Fibroblast of the aortic adventitia (primary cell): Measurements from ENCODE around the gene CSTB. TPM values are rescaled to one million over a fixed set of nuclear protein-coding genes. Genes with fewer than 3 reads are reported as not detected.

ENCODE experiments used
- DNase-seq: peaks from one replicate; pipeline ENCODE4 v3.0.0-alpha.2; 2010; ENCODE audit warnings: low read depth
- H3K4me3 ChIP-seq: 2 replicates; pipeline ENCODE4 v1.5.1; 2011; ENCODE audit warnings: low read depth, mild to moderate bottlenecking, control low read depth, low read length, moderate library complexity
- total RNA-seq: library from RNA; depleted of rRNA; stranded (reverse); fragments of >200 nt; gene quantifications from 2 replicates; pipeline ENCODE4 v1.2.3, GENCODE V29; 2012; ENCODE audit warnings: low replicate concordance
- TF ChIP-seq, protein P1 (sequence below): IDR thresholded peaks from 2 replicates; pipeline ENCODE4 v1.5.1; 2011; ENCODE audit warnings: mild to moderate bottlenecking, low read length, control low read depth, inconsistent platforms; ENCODE audit not compliant: insufficient read depth

CSTB gene
- total RNA-seq, 1 donor = 32.2 TPM

DNA sequence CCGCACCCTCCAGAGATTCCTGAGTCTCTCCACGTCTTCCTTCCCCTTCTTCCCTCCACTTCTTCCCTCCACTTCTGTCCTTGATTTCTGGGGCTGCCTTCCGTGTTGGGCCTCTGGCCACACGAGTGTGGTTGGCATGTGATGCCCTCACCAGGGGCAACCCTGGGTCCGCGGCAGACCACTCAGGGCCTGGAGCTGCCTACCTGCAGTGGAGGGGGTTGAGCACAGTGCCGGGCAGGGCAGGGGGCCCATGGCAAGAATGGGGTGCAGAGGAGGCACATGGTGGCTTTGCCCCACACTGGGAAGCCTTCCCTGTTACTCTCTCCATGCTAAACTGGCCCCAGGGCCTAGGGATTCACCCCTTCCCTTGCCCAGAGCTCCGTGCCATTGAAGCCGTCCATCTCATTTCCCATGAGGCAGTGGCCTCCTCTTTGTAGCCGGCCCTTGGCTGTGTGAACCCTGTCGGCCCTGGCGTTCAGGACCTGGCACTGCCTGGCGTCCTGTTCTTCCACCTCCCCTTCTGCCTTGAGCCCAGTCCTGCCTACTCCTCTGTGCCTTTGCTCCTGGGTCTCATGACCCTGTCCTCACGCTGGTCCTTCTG, 26.7 kb upstream of the CSTB start:
- DNase-seq = no peak
- H3K4me3 ChIP-seq = no peak overlapping the region
- TF ChIP-seq, protein P1, sequence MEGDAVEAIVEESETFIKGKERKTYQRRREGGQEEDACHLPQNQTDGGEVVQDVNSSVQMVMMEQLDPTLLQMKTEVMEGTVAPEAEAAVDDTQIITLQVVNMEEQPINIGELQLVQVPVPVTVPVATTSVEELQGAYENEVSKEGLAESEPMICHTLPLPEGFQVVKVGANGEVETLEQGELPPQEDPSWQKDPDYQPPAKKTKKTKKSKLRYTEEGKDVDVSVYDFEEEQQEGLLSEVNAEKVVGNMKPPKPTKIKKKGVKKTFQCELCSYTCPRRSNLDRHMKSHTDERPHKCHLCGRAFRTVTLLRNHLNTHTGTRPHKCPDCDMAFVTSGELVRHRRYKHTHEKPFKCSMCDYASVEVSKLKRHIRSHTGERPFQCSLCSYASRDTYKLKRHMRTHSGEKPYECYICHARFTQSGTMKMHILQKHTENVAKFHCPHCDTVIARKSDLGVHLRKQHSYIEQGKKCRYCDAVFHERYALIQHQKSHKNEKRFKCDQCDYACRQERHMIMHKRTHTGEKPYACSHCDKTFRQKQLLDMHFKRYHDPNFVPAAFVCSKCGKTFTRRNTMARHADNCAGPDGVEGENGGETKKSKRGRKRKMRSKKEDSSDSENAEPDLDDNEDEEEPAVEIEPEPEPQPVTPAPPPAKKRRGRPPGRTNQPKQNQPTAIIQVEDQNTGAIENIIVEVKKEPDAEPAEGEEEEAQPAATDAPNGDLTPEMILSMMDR = no peak

DNA sequence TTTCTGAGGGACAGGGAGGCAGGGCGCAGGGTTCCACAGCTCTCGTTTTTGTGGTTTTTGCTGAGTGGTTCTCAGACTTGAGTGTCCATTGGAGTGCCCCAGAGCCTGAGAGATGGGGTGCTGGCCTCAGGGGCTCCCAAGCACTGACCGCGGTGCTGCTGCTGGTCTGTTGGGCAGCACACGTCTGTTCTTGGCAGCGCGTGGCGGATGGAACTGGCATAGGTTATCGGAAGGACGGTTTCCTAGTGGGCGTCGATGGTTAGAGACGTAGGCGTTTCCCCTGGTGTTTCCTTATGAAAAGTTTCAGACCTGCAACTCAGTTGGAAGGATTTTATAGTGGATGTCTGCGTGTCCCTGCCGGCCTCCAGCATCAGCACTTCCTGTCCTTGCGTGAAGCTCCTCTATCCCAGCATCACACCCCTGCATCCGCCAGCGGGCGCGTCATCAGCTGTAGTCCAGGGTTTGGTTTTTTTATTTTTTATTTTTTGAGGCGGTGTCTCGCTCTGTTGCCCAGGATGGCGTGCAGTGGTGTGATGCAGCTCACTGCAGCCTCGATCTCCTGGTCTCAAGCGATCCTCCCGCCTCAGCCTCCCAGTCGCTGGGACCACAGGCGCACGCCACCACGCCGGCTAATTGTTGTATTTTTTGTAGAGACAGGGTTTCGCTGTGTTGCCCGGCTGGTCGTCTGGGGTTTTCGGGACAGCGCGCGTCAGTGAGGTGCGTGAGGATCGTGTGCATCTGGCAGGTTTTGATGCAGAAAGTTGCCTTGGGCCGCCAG, 25.1 kb upstream of the CSTB start:
- TF ChIP-seq, protein P1 = no peak
- no peak for DNase-seq
- H3K4me3 ChIP-seq = no peak overlapping the region

DNA sequence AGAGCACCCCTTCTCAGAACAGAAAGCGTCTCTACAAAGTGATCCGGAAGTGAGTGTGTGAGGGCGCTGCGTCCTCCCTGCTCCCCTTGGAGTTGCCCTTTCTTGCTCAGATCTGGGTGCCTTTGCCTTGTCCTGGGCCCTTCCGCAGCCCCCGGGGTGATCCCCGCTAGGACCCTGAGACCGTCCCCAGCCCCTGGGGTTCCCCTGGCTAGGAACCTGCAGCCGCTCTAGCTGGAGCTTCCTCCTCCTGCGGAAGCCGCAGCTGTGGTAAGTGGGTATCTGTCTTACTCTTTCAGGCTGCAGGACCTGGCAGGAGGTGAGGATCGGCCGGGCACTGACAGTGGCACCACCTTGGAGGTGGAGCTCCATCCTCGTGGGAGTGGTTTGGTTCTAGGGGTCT, 24.5 kb upstream of the CSTB start:
- no peak overlapping the region for H3K4me3 ChIP-seq
- TF ChIP-seq, protein P1 = no peak
- DNase-seq = no peak

DNA sequence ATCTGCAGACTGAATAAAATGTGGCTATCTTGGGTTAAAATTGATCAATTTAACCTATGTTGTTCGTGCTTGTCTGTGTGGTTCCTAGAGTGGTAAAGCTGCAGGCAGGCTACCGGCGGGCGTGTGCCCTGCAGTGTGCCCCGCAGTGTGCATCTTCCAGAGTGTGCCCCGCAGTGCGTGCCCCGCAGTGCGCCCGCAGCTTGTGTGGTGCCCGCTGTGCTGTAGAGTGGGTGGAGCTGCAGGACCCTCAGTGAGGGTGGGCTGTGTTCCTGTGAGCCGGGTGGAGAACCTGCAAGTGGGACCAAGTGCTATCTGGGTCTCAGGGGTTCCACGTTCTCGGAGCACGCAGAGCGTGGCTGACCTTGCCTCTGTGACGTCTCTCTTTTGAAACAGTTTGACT, 24.0 kb upstream of the CSTB start:
- H3K4me3 ChIP-seq = no peak overlapping the region
- TF ChIP-seq, protein P1 = no peak
- no peak for DNase-seq

DNA sequence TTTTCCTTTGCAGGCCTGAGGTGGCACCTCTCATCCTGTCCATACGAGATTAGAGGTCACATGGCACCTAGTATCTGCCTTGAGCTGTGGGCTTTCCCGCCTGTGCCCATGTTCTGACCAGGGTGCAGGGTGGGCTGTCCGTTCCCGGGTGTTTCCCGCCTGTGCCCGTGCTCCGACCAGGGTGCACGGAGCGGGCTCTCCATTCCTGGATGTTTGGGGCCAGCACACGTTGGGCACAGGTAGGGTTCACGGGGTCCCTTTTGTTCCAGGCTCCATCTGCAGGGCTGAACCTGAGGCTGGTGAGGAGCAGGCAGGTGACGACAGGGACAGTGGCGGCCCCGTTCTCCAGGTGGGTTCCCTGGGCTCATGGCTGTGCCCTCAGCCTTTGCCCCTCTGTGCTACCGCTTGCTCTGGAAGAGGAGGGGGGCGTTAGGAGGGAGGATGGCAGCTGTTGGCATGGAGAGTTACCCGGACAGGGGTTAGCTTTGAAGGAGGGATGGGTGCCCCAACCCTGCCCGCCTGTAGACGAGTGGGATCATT, 23.3 kb upstream of the CSTB start:
- TF ChIP-seq, protein P1 = no peak
- no peak for DNase-seq
- no peak overlapping the region for H3K4me3 ChIP-seq

DNA sequence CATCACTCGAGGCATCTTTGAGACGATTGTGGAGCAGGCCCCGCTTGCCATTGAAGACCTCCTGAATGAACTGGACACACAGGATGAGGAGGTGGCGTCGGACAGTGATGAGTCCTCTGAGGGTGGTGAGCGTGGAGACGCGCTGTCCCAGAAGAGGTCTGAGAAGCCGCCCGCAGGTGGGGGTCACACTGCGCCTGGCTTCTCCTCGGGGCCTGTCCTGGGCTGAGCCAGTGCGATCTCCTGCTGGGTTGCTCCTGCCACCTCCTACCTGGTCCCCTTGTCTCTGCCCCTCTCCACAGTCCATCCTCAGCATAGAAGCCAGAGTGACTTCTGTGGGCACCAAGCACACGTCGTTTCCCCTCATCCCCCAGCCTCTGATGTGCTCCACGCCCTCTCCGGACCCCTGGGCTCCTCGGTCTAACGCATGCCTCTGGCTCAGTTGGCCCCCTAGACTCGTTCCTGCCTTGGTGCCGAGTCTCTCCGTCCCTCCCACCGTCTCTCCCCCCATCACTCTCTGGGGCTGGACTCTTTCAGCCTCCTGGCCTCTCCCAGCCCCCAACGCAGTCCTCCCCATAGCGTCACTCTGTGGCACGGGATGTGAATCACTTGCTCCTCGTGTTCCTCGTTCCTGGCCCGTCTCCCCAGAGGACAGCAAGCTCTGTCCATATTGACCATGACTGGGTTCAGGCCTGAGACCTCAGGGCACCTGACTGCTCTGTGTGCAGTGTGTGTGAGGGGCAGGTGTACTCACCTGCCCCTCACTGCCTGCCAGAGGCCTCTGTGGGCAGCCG, 22.0 kb upstream of the CSTB start:
- no peak for DNase-seq
- TF ChIP-seq, protein P1 = no peak
- H3K4me3 ChIP-seq = no peak overlapping the region
